GM23338 (cell line): ENCODE measurements around the gene EEA1. TPM values are rescaled to one million over a fixed set of nuclear protein-coding genes. Genes with fewer than 3 reads are reported as not detected.

ENCODE experiments used
- ATAC-seq: fragments of 200-7000 bp; cut with Tn5 transposase; 3 replicates; pipeline ENCODE4 v1.9.1; 2020
- DNase-seq: peaks from one replicate; pipeline ENCODE4 v3.0.0-alpha.2; 2015; ENCODE audit warnings: low spot score
- H2AFZ ChIP-seq: fragments of 200-600 bp; sonication (generic); 2 replicates; pipeline ENCODE4 v1.8.0; 2016; ENCODE audit warnings: antibody characterized with exemption, mild to moderate bottlenecking, moderate library complexity
- H3F3A ChIP-seq: fragments of 200-600 bp; sonication (generic); replicated peaks from 2 replicates; pipeline ENCODE4 v1.8.0; 2017; ENCODE audit warnings: antibody characterized with exemption, mixed run types, low read depth
- H3K27ac ChIP-seq: fragments of 200-600 bp; sonication (generic); 2 replicates; pipeline ENCODE4 v1.6.1; 2016; ENCODE audit warnings: low read depth
- H3K27me3 ChIP-seq: fragments of 200-600 bp; sonication (generic); 2 replicates; pipeline ENCODE4 v1.8.0; 2016; ENCODE audit warnings: mild to moderate bottlenecking, mixed run types, moderate library complexity; ENCODE audit not compliant: insufficient read depth
- H3K36me3 ChIP-seq: fragments of 200-600 bp; sonication (generic); 2 replicates; pipeline ENCODE4 v1.8.0; 2016; ENCODE audit warnings: mild to moderate bottlenecking; ENCODE audit not compliant: insufficient read depth
- H3K4me1 ChIP-seq: fragments of 200-600 bp; sonication (generic); 2 replicates; pipeline ENCODE4 v1.8.0; 2016; ENCODE audit warnings: mild to moderate bottlenecking, moderate library complexity; ENCODE audit not compliant: insufficient read depth
- H3K4me2 ChIP-seq: fragments of 200-600 bp; sonication (generic); 2 replicates; pipeline ENCODE4 v1.7.1; 2017; ENCODE audit warnings: mixed run types
- H3K4me3 ChIP-seq: fragments of 200-600 bp; sonication (generic); 2 replicates; pipeline ENCODE4 v1.6.1; 2016; ENCODE audit warnings: mixed run types
- H3K79me2 ChIP-seq: fragments of 200-600 bp; sonication (generic); replicated peaks from 2 replicates; pipeline ENCODE4 v1.8.0; 2017; ENCODE audit warnings: mild to moderate bottlenecking; ENCODE audit not compliant: insufficient read depth
- H3K9me2 ChIP-seq: fragments of 200-600 bp; sonication (generic); 2 replicates; pipeline ENCODE4 v1.8.0; 2017; ENCODE audit not compliant: insufficient read depth
- H4K20me1 ChIP-seq: fragments of 200-600 bp; sonication (generic); replicated peaks from 2 replicates; pipeline ENCODE4 v1.8.0; 2017; ENCODE audit warnings: mild to moderate bottlenecking; ENCODE audit not compliant: insufficient read depth
- H3K27ac Mint-ChIP-seq: 2 replicates; pipeline ENCODE4 v1.8.0; 2020; ENCODE audit warnings: inconsistent platforms, mild to moderate bottlenecking, moderate library complexity, mixed read lengths
- H3K27me3 Mint-ChIP-seq: 3 replicates; pipeline ENCODE4 v1.8.0; 2022; ENCODE audit warnings: low read depth, mild to moderate bottlenecking, moderate library complexity, mixed read lengths, inconsistent platforms; ENCODE audit not compliant: insufficient read depth, poor library complexity
- H3K36me3 Mint-ChIP-seq: 3 replicates; pipeline ENCODE4 v1.8.0; 2021; ENCODE audit warnings: low read depth, mild to moderate bottlenecking, inconsistent platforms, moderate library complexity, mixed read lengths
- H3K4me1 Mint-ChIP-seq: 3 replicates; pipeline ENCODE4 v1.8.0; 2020; ENCODE audit warnings: mild to moderate bottlenecking, inconsistent platforms, mixed read lengths
- H3K4me3 Mint-ChIP-seq: 3 replicates; pipeline ENCODE4 v1.8.0; 2021; ENCODE audit warnings: moderate library complexity, mild to moderate bottlenecking, inconsistent platforms, mixed read lengths
- H3K9me3 Mint-ChIP-seq: 3 replicates; pipeline ENCODE4 v1.8.0; 2020; ENCODE audit warnings: moderate library complexity, mild to moderate bottlenecking, inconsistent platforms, mixed read lengths
- CREB1 ChIP-seq: fragments of 250-450 bp; sonication (Bioruptor Pico); IDR thresholded peaks from 2 replicates; pipeline ENCODE4 v1.5.0; 2020; ENCODE audit warnings: low read depth, mild to moderate bottlenecking, moderate library complexity
- EZH2 ChIP-seq: fragments of 200-600 bp; sonication (generic); IDR thresholded peaks from one replicate; pipeline ENCODE4 v1.8.0; 2017; ENCODE audit warnings: antibody characterized with exemption, mild to moderate bottlenecking, low read depth; ENCODE audit not compliant: unreplicated experiment
- JUNB ChIP-seq: IDR thresholded peaks from one replicate; pipeline ENCODE4 v1.6.1; 2016; ENCODE audit warnings: antibody characterized with exemption; ENCODE audit not compliant: unreplicated experiment
- NANOG ChIP-seq: IDR thresholded peaks from 2 replicates; pipeline ENCODE4 v1.6.1; 2016; ENCODE audit warnings: antibody characterized with exemption, borderline replicate concordance
- POLR2AphosphoS5 ChIP-seq: IDR thresholded peaks from 2 replicates; pipeline ENCODE4 v1.6.1; 2016; ENCODE audit warnings: antibody characterized with exemption, low read depth
- STAT1 ChIP-seq: IDR thresholded peaks from one replicate; pipeline ENCODE4 v1.6.1; 2016; ENCODE audit warnings: antibody characterized with exemption; ENCODE audit not compliant: unreplicated experiment
- ZNF114 ChIP-seq: fragments of 250-450 bp; sonication (Bioruptor Pico); IDR thresholded peaks from 2 replicates; pipeline ENCODE4 v1.5.0; 2020; ENCODE audit warnings: mild to moderate bottlenecking, moderate library complexity
- polyA plus RNA-seq: library from polyadenylated mRNA; unstranded; fragments of >200 nt; fragmentation: Nextera tagmentation; extraction: Ambion mirVana; gene quantifications from 2 replicates; pipeline ENCODE4 v1.2.1, GENCODE V29; 2016
- total RNA-seq: library from RNA; depleted of rRNA; stranded (reverse); fragments of >200 nt; shearing (Covaris generic); gene quantifications from 2 replicates; pipeline ENCODE4 v1.2.3, GENCODE V29; 2014
- TF ChIP-seq, protein P1 (sequence below), 2 experiments: fragments of 200-600 bp in 1 of 2; sonication (generic) in 1 of 2; conservative IDR thresholded peaks; 2 replicates each; pipeline versions ENCODE4 v1.5.1 to v1.6.1; 2016 to 2017; ENCODE audit warnings: antibody characterized with exemption in 2 of 2, low read depth in 2 of 2, mild to moderate bottlenecking in 2 of 2, moderate library complexity in 1 of 2
- TF ChIP-seq, protein P2 (sequence below): IDR thresholded peaks from one replicate; pipeline ENCODE4 v1.6.1; 2018; ENCODE audit warnings: antibody characterized with exemption; ENCODE audit not compliant: unreplicated experiment

Gene EEA1
- total and polyA plus RNA-seq, 2 experiments from 2014 or later = 10.0 to 41.1 TPM

GRCh38 chr12:92784797-92785562, 144.1 kb downstream of the EEA1 start:
- Histone ChIP-seq H3K4me3 (no peak overlapping the region), H3K4me2 (no peak overlapping the region), H3K27ac (no peak overlapping the region), H3K79me2 (no peaks in the 10 kb centered on the region), H3K27me3 (no peaks in the 10 kb centered on the region), H2AFZ (no peak overlapping the region), H3K4me1 (peaks cover 6% of the 10 kb centered on the region; the same call in 1 of the 2 replicates), H3K9me2 (no peaks in the 10 kb centered on the region), H3K36me3 (no peaks in the 10 kb centered on the region), H4K20me1 (no peaks in the 10 kb centered on the region), H3F3A (no peaks in the 10 kb centered on the region)
- H3K4me1 Mint-ChIP-seq = peaks cover 4% of the 10 kb centered on the region; the same call in 2 of the 3 replicates
- no peak overlapping the region for H3K4me3 Mint-ChIP-seq
- peak; percentile 100 for ATAC-seq
- H3K36me3 Mint-ChIP-seq = peaks cover 10% of the 10 kb centered on the region; the same call in 1 of the 3 replicates
- no peak for TF ChIP-seq NANOG
- TF ChIP-seq, protein P1, sequence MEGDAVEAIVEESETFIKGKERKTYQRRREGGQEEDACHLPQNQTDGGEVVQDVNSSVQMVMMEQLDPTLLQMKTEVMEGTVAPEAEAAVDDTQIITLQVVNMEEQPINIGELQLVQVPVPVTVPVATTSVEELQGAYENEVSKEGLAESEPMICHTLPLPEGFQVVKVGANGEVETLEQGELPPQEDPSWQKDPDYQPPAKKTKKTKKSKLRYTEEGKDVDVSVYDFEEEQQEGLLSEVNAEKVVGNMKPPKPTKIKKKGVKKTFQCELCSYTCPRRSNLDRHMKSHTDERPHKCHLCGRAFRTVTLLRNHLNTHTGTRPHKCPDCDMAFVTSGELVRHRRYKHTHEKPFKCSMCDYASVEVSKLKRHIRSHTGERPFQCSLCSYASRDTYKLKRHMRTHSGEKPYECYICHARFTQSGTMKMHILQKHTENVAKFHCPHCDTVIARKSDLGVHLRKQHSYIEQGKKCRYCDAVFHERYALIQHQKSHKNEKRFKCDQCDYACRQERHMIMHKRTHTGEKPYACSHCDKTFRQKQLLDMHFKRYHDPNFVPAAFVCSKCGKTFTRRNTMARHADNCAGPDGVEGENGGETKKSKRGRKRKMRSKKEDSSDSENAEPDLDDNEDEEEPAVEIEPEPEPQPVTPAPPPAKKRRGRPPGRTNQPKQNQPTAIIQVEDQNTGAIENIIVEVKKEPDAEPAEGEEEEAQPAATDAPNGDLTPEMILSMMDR (conservative IDR thresholded peaks at IDR 0.05; ENCODE audit: low read depth in 2 of 2) = peak; percentile 67 to 80
- no peak for TF ChIP-seq ZNF114 (CRISPR knock-in tag)
- no peaks in the 10 kb centered on the region for H3K27me3 Mint-ChIP-seq
- no peak overlapping the region for H3K27ac Mint-ChIP-seq
- H3K9me3 Mint-ChIP-seq = no peaks in the 10 kb centered on the region
- peak; percentile 88 for DNase-seq

- no peak overlapping the region; the same call in 1 of the 2 replicates for H3K27ac Mint-ChIP-seq
- Histone ChIP-seq H3K27me3 (no peaks in the 10 kb centered on the region), H3F3A (no peaks in the 10 kb centered on the region), H4K20me1 (no peaks in the 10 kb centered on the region), H3K36me3 (no peaks in the 10 kb centered on the region), H3K4me2 (no peak overlapping the region), H2AFZ (no peak overlapping the region), H3K4me3 (no peak overlapping the region), H3K9me2 (no peaks in the 10 kb centered on the region), H3K4me1 (peaks cover 13% of the 10 kb centered on the region; the same call in 1 of the 2 replicates), H3K79me2 (no peaks in the 10 kb centered on the region), H3K27ac (no peak overlapping the region)
- H3K4me1 Mint-ChIP-seq = peaks cover 6% of the 10 kb centered on the region
- H3K27me3 Mint-ChIP-seq = no peaks in the 10 kb centered on the region
- no peak overlapping the region for H3K4me3 Mint-ChIP-seq
- 0 out of 3 replicates have a peak, but pooled peaks cover 6% of the 10 kb centered on the region for H3K36me3 Mint-ChIP-seq
- DNase-seq = no peak
- no peak for ATAC-seq
- no peaks in the 10 kb centered on the region for H3K9me3 Mint-ChIP-seq
- no peak for TF ChIP-seq POLR2AphosphoS5
- no peak for TF ChIP-seq CREB1 (CRISPR knock-in tag)
- TF ChIP-seq EZH2 = no peak
- TF ChIP-seq ZNF114 (CRISPR knock-in tag) = no peak
- no peak for TF ChIP-seq JUNB
- TF ChIP-seq STAT1 = no peak
- TF ChIP-seq, protein P2, sequence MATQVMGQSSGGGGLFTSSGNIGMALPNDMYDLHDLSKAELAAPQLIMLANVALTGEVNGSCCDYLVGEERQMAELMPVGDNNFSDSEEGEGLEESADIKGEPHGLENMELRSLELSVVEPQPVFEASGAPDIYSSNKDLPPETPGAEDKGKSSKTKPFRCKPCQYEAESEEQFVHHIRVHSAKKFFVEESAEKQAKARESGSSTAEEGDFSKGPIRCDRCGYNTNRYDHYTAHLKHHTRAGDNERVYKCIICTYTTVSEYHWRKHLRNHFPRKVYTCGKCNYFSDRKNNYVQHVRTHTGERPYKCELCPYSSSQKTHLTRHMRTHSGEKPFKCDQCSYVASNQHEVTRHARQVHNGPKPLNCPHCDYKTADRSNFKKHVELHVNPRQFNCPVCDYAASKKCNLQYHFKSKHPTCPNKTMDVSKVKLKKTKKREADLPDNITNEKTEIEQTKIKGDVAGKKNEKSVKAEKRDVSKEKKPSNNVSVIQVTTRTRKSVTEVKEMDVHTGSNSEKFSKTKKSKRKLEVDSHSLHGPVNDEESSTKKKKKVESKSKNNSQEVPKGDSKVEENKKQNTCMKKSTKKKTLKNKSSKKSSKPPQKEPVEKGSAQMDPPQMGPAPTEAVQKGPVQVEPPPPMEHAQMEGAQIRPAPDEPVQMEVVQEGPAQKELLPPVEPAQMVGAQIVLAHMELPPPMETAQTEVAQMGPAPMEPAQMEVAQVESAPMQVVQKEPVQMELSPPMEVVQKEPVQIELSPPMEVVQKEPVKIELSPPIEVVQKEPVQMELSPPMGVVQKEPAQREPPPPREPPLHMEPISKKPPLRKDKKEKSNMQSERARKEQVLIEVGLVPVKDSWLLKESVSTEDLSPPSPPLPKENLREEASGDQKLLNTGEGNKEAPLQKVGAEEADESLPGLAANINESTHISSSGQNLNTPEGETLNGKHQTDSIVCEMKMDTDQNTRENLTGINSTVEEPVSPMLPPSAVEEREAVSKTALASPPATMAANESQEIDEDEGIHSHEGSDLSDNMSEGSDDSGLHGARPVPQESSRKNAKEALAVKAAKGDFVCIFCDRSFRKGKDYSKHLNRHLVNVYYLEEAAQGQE = no peak
Observed at GRCh38 chr12:92784356-92784755, 144.7 kb downstream of the EEA1 start.
